NCI-H748 (cell line): ENCODE data around the gene LRIG1.
A peak's percentile ranks its signal among the peaks of the same experiment; 100 is the strongest.

Experiments
- DNase-seq: peaks from one replicate; lab custom pipeline; 2025; ENCODE audit not compliant: unreplicated experiment; lab: John Stamatoyannopoulos, UW

The LRIG1 gene

DNA sequence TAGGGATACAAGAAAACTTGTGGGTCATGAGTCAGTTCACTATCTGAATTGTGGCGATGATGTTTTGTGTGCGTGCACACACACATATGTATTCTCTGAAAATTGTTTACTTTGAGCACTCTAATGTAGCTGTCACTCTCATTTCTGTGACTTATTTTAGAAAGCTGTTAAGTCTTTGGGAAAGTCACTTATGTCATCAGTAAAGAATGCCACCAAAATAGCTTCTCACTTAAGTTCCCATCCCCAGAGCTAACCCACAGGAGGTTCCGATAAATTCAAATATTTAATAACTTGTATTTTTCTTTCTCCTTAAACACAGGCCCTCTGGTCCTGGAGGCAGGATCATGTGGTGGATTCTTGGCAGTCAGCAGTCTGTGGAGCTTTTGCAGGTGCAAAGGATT lies 138.3 kb downstream of the LRIG1 start:
- DNase-seq, result no peak

DNA sequence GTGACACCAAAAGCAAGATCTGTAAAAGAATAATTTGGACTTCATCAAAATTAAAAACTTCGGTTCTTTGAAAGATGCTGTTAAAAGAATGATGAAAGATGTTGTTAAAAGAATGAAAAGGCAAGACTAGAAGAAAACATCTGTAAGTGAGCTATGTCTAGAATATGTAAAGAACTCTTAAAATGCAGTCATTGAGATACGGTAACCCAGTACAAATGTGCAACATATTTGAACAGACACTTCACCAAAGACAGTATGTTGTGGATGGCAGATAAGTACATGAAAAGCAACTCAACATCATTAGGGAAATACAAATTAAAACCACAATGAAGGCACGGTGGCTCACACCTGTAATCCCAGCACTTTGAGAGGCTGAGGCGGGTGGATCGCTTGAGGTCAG lies 139.5 kb downstream of the LRIG1 start:
- DNase-seq, result no peak

DNA sequence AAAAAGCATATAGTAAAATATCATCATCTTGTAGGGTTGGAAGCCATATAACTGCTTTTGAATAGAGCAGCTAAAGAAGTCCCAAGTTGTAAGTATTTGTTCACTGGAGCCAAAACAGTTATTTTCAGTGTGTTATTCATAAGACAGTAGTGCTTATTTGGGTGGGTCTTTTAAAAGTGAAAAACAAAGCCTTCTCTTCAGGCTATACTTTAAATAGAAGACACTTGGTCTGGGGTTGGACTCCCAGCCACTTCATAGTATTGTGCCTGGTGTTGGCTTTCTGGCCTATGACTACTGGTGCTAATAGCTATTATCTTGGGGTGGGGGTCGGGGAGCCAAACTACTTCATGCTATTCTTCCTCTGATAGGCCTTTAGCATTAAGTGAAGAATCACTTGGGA lies 144.8 kb downstream of the LRIG1 start:
- no peak for DNase-seq

DNA sequence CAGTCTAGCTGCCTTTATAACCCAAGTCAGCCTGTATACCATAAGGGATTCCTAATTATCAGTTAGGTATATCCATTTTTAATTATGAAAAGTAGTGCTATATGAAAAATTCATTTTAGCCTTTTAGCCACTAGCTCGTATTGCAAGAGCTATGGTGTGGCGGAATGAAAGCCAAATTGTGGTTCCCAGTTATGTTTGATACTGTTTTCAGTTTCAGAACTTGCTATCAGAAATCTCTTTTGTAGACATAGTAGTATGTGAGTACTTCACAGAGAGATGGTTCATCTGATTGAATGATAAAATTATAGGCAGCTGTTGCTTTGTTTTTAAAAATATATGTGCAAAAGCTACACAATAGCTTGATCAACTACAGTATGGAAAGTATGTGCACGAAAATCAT lies 145.4 kb downstream of the LRIG1 start:
- no peak for DNase-seq

DNA sequence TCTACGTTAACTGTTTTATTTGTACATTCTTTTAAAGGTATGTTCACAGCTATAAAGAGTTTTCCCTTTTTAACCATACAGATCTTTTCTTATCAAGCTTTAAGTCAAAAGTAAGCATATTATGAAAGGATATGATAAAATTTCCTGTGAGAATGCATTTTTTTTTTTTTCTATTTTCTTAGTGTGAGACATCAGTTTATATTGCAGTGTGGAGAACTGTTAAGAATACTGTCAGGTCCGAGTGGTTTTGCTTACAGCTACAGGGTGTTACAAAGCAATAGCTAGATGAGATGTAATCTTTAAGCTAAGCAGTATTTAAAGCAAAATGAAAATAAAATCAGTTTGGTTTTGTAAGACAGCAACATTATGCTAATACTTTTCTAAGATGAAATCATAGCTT lies 146.8 kb downstream of the LRIG1 start:
- DNase-seq, result no peak

DNA sequence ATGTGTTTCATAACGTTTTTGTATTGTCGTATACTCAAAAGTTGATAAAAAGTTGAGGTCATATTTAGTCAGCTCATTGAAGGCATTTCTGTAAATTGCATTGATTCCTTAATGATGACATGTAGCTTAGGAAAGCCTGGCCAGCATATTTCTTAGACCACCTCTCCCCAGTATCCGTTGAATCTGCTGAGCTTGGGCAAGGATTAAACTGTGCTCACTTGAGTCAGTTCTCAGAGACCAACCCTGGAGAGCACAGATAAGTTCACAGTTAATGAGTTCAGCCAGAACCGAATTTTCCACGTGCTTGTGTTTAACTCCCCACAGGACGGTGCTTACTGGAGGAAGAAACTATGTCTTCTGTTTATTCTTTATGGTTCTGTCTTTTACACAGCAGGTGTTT lies 147.3 kb downstream of the LRIG1 start:
- DNase-seq, result no peak

DNA sequence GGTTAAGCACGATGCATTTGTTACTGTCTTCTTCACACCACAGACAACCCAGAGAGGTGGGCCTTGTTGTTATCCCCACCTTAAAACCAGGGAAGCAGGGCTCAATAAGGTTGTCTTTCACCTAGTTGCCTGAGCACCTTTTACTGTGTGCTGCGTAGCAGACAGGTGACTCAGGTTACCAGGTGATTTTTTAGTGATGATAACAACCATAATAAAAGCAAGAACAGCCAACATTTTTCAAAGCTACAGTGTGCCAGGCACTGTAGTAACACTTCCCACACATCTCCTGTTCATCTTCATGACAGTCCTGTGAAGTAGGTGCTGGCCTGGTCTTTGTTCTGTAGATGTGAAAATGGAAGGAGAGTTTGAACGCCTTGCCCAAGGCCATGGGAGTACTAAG lies 147.8 kb downstream of the LRIG1 start:
- DNase-seq, result no peak

DNA sequence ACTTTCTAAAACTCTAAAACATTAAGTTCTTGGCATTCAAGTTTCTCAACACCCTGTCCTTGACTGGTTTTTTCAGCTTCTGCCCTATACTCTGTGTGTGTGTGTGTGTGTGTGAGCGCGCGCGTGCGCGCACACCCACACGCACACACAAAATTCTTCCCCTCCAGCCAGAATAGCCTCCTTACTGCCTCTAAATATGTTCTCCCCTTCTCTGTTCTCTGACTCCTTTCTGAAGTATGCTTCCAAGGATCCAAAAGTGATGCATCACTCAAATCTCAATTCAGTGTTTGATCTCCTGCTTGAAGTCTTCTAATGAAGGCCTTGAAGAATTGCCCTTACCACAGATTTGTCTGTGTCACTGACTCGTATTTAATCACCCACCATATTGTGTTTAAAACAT lies 150.2 kb downstream of the LRIG1 start:
- no peak for DNase-seq

DNA sequence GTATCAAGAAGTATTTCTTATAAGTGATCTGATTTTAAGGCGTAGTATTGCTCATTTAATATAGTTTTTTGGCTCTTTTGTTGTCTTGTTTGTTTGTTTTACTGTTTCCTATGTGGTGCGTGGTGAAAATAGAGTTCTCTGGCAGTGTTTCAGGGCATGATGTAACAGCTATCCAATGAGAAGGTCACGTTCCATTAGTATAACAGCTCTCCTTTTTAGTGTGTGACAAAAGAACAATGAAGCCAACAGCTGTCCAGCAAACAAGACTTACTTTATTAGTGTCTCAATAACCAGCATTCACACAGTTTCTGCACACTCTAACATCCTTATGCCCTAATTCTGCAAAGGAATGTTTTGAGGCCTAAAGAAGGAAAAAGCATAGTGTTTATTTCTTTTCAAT lies 152.1 kb downstream of the LRIG1 start:
- DNase-seq, result no peak

DNA sequence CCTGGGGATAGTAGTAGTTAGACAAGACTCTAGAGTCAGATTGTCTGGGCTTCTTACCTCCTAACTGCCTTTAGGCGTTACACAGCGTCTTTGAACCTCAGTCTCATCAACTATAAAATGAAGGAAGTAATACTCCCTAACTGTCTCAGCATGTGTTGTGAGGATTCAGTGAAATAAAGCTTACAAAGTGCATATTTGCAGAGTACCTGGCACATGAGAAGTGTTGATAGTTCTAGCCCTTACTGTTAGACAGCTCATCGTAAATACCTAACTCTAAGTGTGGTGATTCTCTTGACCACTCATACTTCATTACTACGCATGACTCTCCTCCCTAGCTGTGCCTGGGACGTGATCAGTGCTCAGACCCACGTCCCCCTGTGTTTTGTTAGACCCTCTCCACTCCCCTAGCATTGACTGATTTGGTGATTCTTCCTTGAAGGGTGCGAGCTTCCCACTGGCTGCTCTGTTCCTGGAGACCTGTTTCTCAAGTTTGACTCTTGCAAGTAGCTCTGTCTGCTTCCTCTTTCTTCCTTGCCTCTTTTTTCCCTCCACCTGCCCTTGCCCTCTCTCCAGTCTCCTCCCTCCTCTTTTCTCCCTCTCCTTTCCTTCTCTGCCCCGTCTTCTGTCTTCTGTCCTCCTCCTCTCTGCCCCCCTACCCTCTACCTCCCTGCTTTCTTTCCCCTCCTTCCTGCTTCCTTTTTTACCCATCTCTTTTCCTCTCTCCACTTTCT lies 155.8 kb downstream of the LRIG1 start:
- no peak for DNase-seq

DNA sequence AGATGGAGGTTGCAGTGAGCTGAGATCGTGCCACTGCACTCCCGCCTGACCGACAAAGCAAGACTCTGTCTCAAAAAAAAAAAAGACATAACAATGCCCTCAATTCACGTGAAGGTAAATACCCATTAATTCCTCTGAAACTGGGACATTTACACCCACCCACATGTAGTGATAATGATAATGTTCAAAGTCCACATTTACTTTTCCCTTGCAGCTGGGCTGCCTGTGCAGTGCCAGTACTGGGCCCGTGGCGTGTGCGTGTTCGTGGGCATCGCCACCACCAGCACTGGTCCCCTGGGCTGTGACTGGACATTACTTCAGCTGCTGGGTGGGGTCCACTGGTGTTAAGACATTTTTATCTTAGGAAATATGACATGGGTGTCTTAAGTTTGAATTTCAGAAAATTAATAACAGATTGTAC lies 156.4 kb downstream of the LRIG1 start:
- DNase-seq, result no peak

DNA sequence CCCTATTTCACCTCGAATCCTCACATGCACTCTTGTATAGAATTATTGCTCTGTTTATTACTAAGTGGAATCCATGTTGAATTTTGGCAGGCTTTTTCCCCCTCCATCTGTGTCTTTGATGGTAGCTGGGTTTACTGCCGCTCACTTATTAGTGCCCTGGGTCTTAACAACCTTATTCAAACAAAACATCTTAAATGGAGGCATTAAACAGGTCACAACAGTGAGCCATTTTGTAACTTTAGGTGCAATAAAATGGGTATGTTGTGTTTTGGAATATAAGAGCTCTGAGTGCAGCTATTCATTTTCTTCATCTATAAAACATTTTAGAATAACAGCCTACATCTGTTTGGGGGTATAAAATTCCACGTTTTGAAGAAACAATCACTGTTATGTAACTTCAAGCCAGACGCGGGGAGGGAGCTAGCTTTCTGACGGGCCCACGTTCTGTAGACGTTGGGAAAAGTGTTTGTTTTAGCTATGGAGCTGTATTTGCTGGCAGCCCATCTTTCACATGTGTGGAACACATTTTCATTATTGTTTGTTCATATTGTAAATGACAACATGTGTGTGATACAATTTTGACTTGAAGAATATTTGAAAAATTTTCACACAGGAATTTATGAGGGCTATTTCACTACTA lies 158.0 kb downstream of the LRIG1 start:
- peak; percentile 24 for DNase-seq

DNA sequence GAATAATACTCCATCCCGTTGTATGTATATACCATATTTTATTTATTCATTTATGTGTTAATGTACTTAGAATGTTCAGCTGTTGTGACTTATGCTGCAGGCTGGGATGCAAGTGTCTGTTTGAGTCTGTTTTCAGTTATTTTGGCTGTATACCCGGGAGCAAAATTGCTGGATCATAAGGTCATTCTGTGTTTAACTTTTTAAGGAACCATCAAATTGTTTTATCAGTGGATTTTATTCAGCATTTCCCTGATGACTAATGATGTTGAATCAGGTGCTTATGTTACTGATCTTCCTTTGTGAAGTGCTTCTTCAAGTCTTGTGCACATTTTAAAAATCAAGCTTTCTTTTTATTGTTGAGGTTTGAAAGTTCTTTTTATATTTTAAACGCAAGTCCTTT lies 161.9 kb downstream of the LRIG1 start:
- DNase-seq, result no peak

DNA sequence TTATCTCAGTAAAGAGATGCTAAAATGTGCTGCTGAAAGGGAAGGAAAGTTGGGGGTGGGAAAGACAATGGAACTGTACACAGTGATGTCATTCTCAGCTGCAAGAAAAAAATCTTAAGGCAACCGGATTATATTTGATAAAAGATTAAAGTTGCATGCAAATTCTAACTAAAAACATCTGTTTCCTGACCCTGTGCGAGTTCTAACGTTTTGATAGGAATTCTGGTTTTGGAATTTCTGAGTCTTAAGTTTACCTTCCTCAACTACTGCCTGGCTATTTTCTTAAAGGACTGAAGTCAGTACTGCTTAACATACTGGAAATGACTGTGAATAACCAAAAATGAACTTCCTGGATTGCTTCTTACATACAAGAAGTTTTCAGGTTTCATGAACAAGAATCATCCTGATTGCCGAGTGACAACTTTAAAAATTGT lies 164.5 kb downstream of the LRIG1 start:
- DNase-seq, result no peak

DNA sequence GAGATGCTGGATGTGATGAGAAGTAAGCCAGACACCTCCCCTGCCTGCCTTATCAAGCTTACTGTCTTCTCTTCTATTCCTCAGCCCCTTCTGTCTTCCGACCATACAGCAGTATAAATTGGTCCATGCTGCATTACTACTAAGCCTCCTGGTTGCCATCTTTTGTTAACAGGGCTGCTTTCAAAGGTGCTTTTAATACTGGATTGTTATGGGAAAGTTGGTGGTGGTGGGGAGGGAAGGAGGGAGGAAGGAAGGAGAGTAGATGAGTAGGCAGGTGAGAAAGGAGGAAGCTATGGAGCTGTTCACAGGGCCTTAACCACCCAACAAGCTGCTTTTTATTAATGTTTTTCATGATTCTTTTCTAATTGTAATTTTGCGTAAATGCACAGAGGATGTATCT lies 165.2 kb downstream of the LRIG1 start:
- DNase-seq, result no peak
